Measurements from ENCODE around the gene TNRC18. TPM values are rescaled to one million over a fixed set of nuclear protein-coding genes. Genes with fewer than 3 reads are reported as not detected.
"Not testable (repeated sequence)": the region's sequence is repeated elsewhere in the genome, so short reads cannot be mapped to it uniquely, and the experiment has no call there.

The TNRC18 gene
- polyA plus RNA-seq, 10 donors = 37.1 to 84.0 (median 46.2) TPM

- no peak for DNase-seq
These were observed 43.1 kb downstream of the TNRC18 start for GRCh38 chr7:5380350-5381070.

- no peak for DNase-seq
These were observed 44.1 kb downstream of the TNRC18 start for GRCh38 chr7:5379546-5379945.

- DNase-seq = no peak
These were observed 45.8 kb downstream of the TNRC18 start for GRCh38 chr7:5377816-5378215.

GRCh38 chr7:5377279-5377678, 46.4 kb downstream of the TNRC18 start:
- no peak for DNase-seq

GRCh38 chr7:5375925-5376324, 47.7 kb downstream of the TNRC18 start:
- DNase-seq = no peak

GRCh38 chr7:5374464-5374863, 49.2 kb downstream of the TNRC18 start:
- no peak for DNase-seq

- DNase-seq = no peak
These were observed 50.3 kb downstream of the TNRC18 start for GRCh38 chr7:5373300-5373699.

- no peak for DNase-seq
These were observed 52.9 kb downstream of the TNRC18 start for GRCh38 chr7:5370454-5371353.

GRCh38 chr7:5367661-5368060, 56.0 kb downstream of the TNRC18 start:
- no peak for DNase-seq

- peak; percentile 81 to 88 (median 86) for DNase-seq
These were observed 57.5 kb downstream of the TNRC18 start for GRCh38 chr7:5365976-5366625.

GRCh38 chr7:5363729-5364128, 59.9 kb downstream of the TNRC18 start:
- no peak for DNase-seq

GRCh38 chr7:5362466-5362865, 61.2 kb downstream of the TNRC18 start:
- DNase-seq = no peak

- DNase-seq = no peak
These were observed 62.0 kb downstream of the TNRC18 start for GRCh38 chr7:5361446-5362127.

- no peak for DNase-seq
These were observed 62.7 kb downstream of the TNRC18 start for GRCh38 chr7:5360971-5361370.

- no peak for DNase-seq
These were observed 63.2 kb downstream of the TNRC18 start for GRCh38 chr7:5360451-5360850.

- not testable (repeated sequence) for DNase-seq
These were observed 63.6 kb downstream of the TNRC18 start for GRCh38 chr7:5360021-5360420.

- no peak for DNase-seq
These were observed 64.3 kb downstream of the TNRC18 start for GRCh38 chr7:5359344-5359743.

GRCh38 chr7:5357951-5358350, 65.7 kb downstream of the TNRC18 start:
- DNase-seq = no peak

- DNase-seq = no peak
These were observed 66.9 kb downstream of the TNRC18 start for GRCh38 chr7:5356751-5357119.

- peak; percentile 9 to 36 (median 13) for DNase-seq
These were observed 69.0 kb downstream of the TNRC18 start for GRCh38 chr7:5354460-5355232.

GRCh38 chr7:5352440-5353010, 71.1 kb downstream of the TNRC18 start:
- no peak for DNase-seq
